H9 (cell line): ENCODE data around the gene VARS1. TPM values are rescaled to one million over a fixed set of nuclear protein-coding genes. Genes with fewer than 3 reads are reported as not detected.
A peak's percentile ranks its signal among the peaks of the same experiment; 100 is the strongest.
"Not testable (repeated sequence)": the region's sequence is repeated elsewhere in the genome, so short reads cannot be mapped to it uniquely, and the experiment has no call there.

Experiments
- DNase-seq: peaks from one replicate; pipeline ENCODE4 v3.0.0-alpha.2; 2017
- H2AFZ ChIP-seq: one replicate; pipeline ENCODE4 v1.6.1; 2013; ENCODE audit warnings: mild to moderate bottlenecking, low read length, control low read depth, moderate library complexity
- H2AK5ac ChIP-seq: 2 replicates; pipeline ENCODE4 v1.6.1; 2013; ENCODE audit warnings: low read length, control low read depth, mixed read lengths; ENCODE audit not compliant: insufficient read length
- H2BK120ac ChIP-seq: one replicate; pipeline ENCODE4 v1.6.1; 2013; ENCODE audit warnings: low read depth, mild to moderate bottlenecking, low read length, control low read depth, inconsistent platforms; ENCODE audit not compliant: poor library complexity, severe bottlenecking
- H2BK12ac ChIP-seq: 2 replicates; pipeline ENCODE4 v1.6.1; 2013; ENCODE audit warnings: low read length, control low read depth, mixed read lengths, low read depth; ENCODE audit not compliant: insufficient read length
- H2BK15ac ChIP-seq: 2 replicates; pipeline ENCODE4 v1.6.1; 2013; ENCODE audit warnings: low read depth, low read length, control low read depth
- H2BK20ac ChIP-seq: one replicate; pipeline ENCODE4 v1.6.1; 2013; ENCODE audit warnings: low read depth, mild to moderate bottlenecking, low read length, control low read depth, inconsistent platforms; ENCODE audit not compliant: poor library complexity, severe bottlenecking
- H2BK5ac ChIP-seq: 2 replicates; pipeline ENCODE4 v1.6.1; 2013; ENCODE audit warnings: low read length, control low read depth, mixed read lengths; ENCODE audit not compliant: insufficient read length
- H3K14ac ChIP-seq: 2 replicates; pipeline ENCODE4 v1.6.1; 2013; ENCODE audit warnings: low read length, control low read depth; ENCODE audit not compliant: insufficient read depth
- H3K18ac ChIP-seq: 2 replicates; pipeline ENCODE4 v1.6.1; 2013; ENCODE audit warnings: low read depth, mild to moderate bottlenecking, mixed read lengths, low read length, control low read depth; ENCODE audit not compliant: insufficient read length
- H3K23ac ChIP-seq: 2 replicates; pipeline ENCODE4 v1.6.1; 2013; ENCODE audit warnings: low read length, control low read depth, mixed read lengths, low read depth; ENCODE audit not compliant: insufficient read length
- H3K23me2 ChIP-seq: 2 replicates; pipeline ENCODE4 v1.6.1; 2013; ENCODE audit warnings: low read depth, mild to moderate bottlenecking, mixed read lengths, low read length, control low read depth; ENCODE audit not compliant: insufficient read length, poor library complexity, severe bottlenecking
- H3K27ac ChIP-seq: 2 replicates; pipeline ENCODE4 v1.5.1; 2013; ENCODE audit warnings: low read length, control low read depth, mixed read lengths, low read depth; ENCODE audit not compliant: insufficient read length
- H3K27me3 ChIP-seq: 2 replicates; pipeline ENCODE4 v1.6.1; 2013; ENCODE audit warnings: low read length, control low read depth, inconsistent platforms; ENCODE audit not compliant: insufficient read depth
- H3K4ac ChIP-seq: 2 replicates; pipeline ENCODE4 v1.6.1; 2013; ENCODE audit warnings: low read depth, mild to moderate bottlenecking, control low read depth, inconsistent platforms, low read length, moderate library complexity
- H3K4me1 ChIP-seq: 2 replicates; pipeline ENCODE4 v1.6.1; 2013; ENCODE audit warnings: low read length, control low read depth, inconsistent platforms; ENCODE audit not compliant: insufficient read depth
- H3K4me2 ChIP-seq: 2 replicates; pipeline ENCODE4 v1.6.1; 2013; ENCODE audit warnings: low read length, control low read depth, mixed read lengths; ENCODE audit not compliant: insufficient read length, insufficient read depth
- H3K56ac ChIP-seq: 2 replicates; pipeline ENCODE4 v1.6.1; 2013; ENCODE audit warnings: low read depth, mild to moderate bottlenecking, mixed read lengths, low read length, control low read depth; ENCODE audit not compliant: insufficient read length
- H3K79me1 ChIP-seq: 2 replicates; pipeline ENCODE4 v1.6.1; 2013; ENCODE audit warnings: low read depth, mild to moderate bottlenecking, moderate library complexity, low read length, control low read depth, inconsistent platforms; ENCODE audit not compliant: insufficient read depth, poor library complexity, severe bottlenecking
- H3K79me2 ChIP-seq: 2 replicates; pipeline ENCODE4 v1.6.1; 2013; ENCODE audit warnings: low read length, control low read depth, inconsistent platforms; ENCODE audit not compliant: insufficient read depth
- H3K9ac ChIP-seq: 2 replicates; pipeline ENCODE4 v1.6.1; 2013; ENCODE audit warnings: low read length, control low read depth, mixed read lengths; ENCODE audit not compliant: insufficient read length; ENCODE audit errors: extremely low read depth
- H3K9me3 ChIP-seq: one replicate; pipeline ENCODE4 v1.6.1; 2013; ENCODE audit warnings: low read depth, low read length, inconsistent platforms; ENCODE audit not compliant: control insufficient read depth
- H3T11ph ChIP-seq: one replicate; pipeline ENCODE4 v1.6.1; 2013; ENCODE audit warnings: mild to moderate bottlenecking, low read length, control low read depth, inconsistent platforms
- H4K20me1 ChIP-seq: one replicate; pipeline ENCODE4 v1.6.1; 2013; ENCODE audit not compliant: control insufficient read depth, insufficient read length, insufficient read depth
- H4K5ac ChIP-seq: 2 replicates; pipeline ENCODE4 v1.6.1; 2013; ENCODE audit warnings: low read depth, mild to moderate bottlenecking, mixed read lengths, low read length, control low read depth; ENCODE audit not compliant: insufficient read length
- H4K8ac ChIP-seq: replicated peaks from 2 replicates; pipeline ENCODE4 v1.6.1; 2013; ENCODE audit warnings: low read length, control low read depth, mixed read lengths, low read depth; ENCODE audit not compliant: insufficient read length
- H4K91ac ChIP-seq: 2 replicates; pipeline ENCODE4 v1.6.1; 2013; ENCODE audit warnings: low read depth, mild to moderate bottlenecking, moderate library complexity, mixed read lengths, low read length, control low read depth; ENCODE audit not compliant: insufficient read length
- H3K27ac Mint-ChIP-seq, 3 experiments: 2 replicates in 2 of 3; 3 replicates in 1 of 3; pipeline ENCODE4 v1.8.0; 2020 to 2021; ENCODE audit warnings: mixed read lengths in 3 of 3, mild to moderate bottlenecking in 1 of 3, moderate library complexity in 1 of 3
- H3K27me3 Mint-ChIP-seq: 2 replicates; pipeline ENCODE4 v1.8.0; 2021; ENCODE audit warnings: low read depth, mild to moderate bottlenecking, moderate library complexity, mixed read lengths
- H3K36me3 Mint-ChIP-seq, 3 experiments: 2 replicates in 2 of 3; 3 replicates in 1 of 3; pipeline ENCODE4 v1.8.0; 2020 to 2021; ENCODE audit warnings: low read depth in 3 of 3, mixed read lengths in 3 of 3; ENCODE audit not compliant: insufficient read depth in 1 of 3
- H3K4me1 Mint-ChIP-seq, 2 experiments: 2 replicates each; pipeline ENCODE4 v1.8.0; 2020; ENCODE audit warnings: mixed read lengths in 2 of 2
- H3K4me3 Mint-ChIP-seq, 2 experiments: 2 replicates in 1 of 2; 3 replicates in 1 of 2; pipeline ENCODE4 v1.8.0; 2020 to 2021; ENCODE audit warnings: mild to moderate bottlenecking in 2 of 2, mixed read lengths in 2 of 2, moderate library complexity in 1 of 2
- H3K9me3 Mint-ChIP-seq, 2 experiments: 2 replicates in 1 of 2; 3 replicates in 1 of 2; pipeline ENCODE4 v1.8.0; 2020; ENCODE audit warnings: mild to moderate bottlenecking in 2 of 2, mixed read lengths in 2 of 2, moderate library complexity in 1 of 2
- CTCF ChIP-seq: fragments of 200-600 bp; sonication (generic); conservative IDR thresholded peaks from 3 replicates; pipeline ENCODE4 v1.8.0; 2021; ENCODE audit warnings: antibody characterized with exemption, mild to moderate bottlenecking
- WGBS: extraction: QIAGEN DNeasy Blood & Tissue Kit; methylation state at CpG from one replicate; pipeline ENCODE4 v1.1.7; 2013; ENCODE audit warnings: missing lambda C conversion rate, low lambda C conversion rate, mixed read lengths; ENCODE audit not compliant: insufficient read length; ENCODE audit errors: extremely low coverage; 5-methylcytosine and 5-hydroxymethylcytosine counted together
- total RNA-seq: library from RNA; stranded (reverse); gene quantifications from 2 replicates; pipeline ENCODE4 v1.2.1, GENCODE V29; 2021

VARS1 gene
- total RNA-seq, 1 experiment from 2014 or later = 154 TPM

GRCh38 chr6:31825553-31825952, 30.0 kb upstream of the VARS1 start:
- H3K27me3 ChIP-seq = no peaks in the 10 kb centered on the region
- peak overlapping the region; percentile 36 for H3K18ac ChIP-seq
- no peak overlapping the region for H2BK20ac ChIP-seq
- no CpG with 5 or more reads among the region's 4 CpGs for WGBS
- no peaks in the 10 kb centered on the region for H4K20me1 ChIP-seq
- peak overlapping the region; percentile 97 to 98 (median 97) for H3K27ac Mint-ChIP-seq
- no peak overlapping the region for H4K91ac ChIP-seq
- DNase-seq = no peak
- H2BK12ac ChIP-seq = no peak overlapping the region
- peaks cover 28% of the 10 kb centered on the region for H3K23me2 ChIP-seq
- H4K8ac ChIP-seq = no peak overlapping the region
- peaks cover 50 to 54% of the 10 kb centered on the region in 2 experiments for H3K4me1 Mint-ChIP-seq
- H3K4ac ChIP-seq = no peak overlapping the region; the same call in 1 of the 2 replicates
- no peak overlapping the region for H3K23ac ChIP-seq
- peaks cover 4% of the 10 kb centered on the region for H3K27me3 Mint-ChIP-seq
- H3K79me1 ChIP-seq = no peaks in the 10 kb centered on the region
- peak overlapping the region; percentile 25 for H3K9ac ChIP-seq
- no peaks in the 10 kb centered on the region for H3K9me3 ChIP-seq
- H3K36me3 Mint-ChIP-seq = no peaks in the 10 kb centered on the region; a peak in 1 of 7 replicates
- H2AK5ac ChIP-seq = no peak overlapping the region
- no peak overlapping the region for H4K5ac ChIP-seq
- peaks cover 2% of the 10 kb centered on the region; the same call in 1 of the 2 replicates for H3K79me2 ChIP-seq
- peak overlapping the region; percentile 37 for H3T11ph ChIP-seq
- peak overlapping the region; percentile 84 to 92 for H3K4me3 Mint-ChIP-seq
- H3K4me1 ChIP-seq = peaks cover 5% of the 10 kb centered on the region; the same call in 1 of the 2 replicates
- H2BK5ac ChIP-seq = no peak overlapping the region
- peak overlapping the region; percentile 31 for H3K4me2 ChIP-seq
- no peak overlapping the region for H3K56ac ChIP-seq
- H3K9me3 Mint-ChIP-seq = no peaks in the 10 kb centered on the region; a peak in 1 of 5 replicates
- TF ChIP-seq CTCF = no peak
- H3K27ac ChIP-seq = peak overlapping the region; percentile 84
- H2BK15ac ChIP-seq = no peak overlapping the region
- H2BK120ac ChIP-seq = no peak overlapping the region
- H2AFZ ChIP-seq = no peak overlapping the region
- H3K14ac ChIP-seq = peak overlapping the region; percentile 51; the same call in 1 of the 2 replicates

- H3K9me3 ChIP-seq, H3K4ac ChIP-seq, H4K20me1 ChIP-seq, H2BK120ac ChIP-seq, H2AFZ ChIP-seq, H3K9me3 Mint-ChIP-seq, H2BK12ac ChIP-seq, H3K36me3 Mint-ChIP-seq, H2BK15ac ChIP-seq, H3K27me3 Mint-ChIP-seq, H3K18ac ChIP-seq, H3K27ac ChIP-seq, H3K4me2 ChIP-seq, H2BK5ac ChIP-seq, H3K9ac ChIP-seq, H3K56ac ChIP-seq, H3K79me2 ChIP-seq, H2BK20ac ChIP-seq, H3K4me1 ChIP-seq, H3K79me1 ChIP-seq, H4K5ac ChIP-seq, H4K8ac ChIP-seq, H3K14ac ChIP-seq, H3T11ph ChIP-seq, H3K27me3 ChIP-seq, DNase-seq, H4K91ac ChIP-seq, H3K23ac ChIP-seq, H2AK5ac ChIP-seq: not testable (repeated sequence)
- H3K23me2 ChIP-seq = peaks cover 20% of the 10 kb centered on the region
- Mint-ChIP-seq H3K4me1 (peaks cover 46 to 53% of the 10 kb centered on the region in 2 experiments), H3K4me3 (peak overlapping the region in 1 of 2 experiments; percentile 70; a peak in 3 of 5 replicates), H3K27ac (peak overlapping the region; percentile 26 to 85 (median 55); a peak in 5 of 7 replicates)
- no CpG with 5 or more reads among the region's 9 CpGs for WGBS
These were observed 28.1 kb upstream of the VARS1 start for GRCh38 chr6:31823592-31824196.
